GM12878 (cell line): ENCODE results near the gene CCNT2. TPM values are rescaled to one million over a fixed set of nuclear protein-coding genes. Genes with fewer than 3 reads are reported as not detected.

ENCODE experiments used
- ATAC-seq: fragments of 200-7000 bp; cut with Tn5 transposase; 3 replicates; pipeline ENCODE4 v1.9.1; 2020; ENCODE audit warnings: mild to moderate bottlenecking, moderate library complexity
- BruUV-seq: library from RNA; stranded (reverse); fragments of 400-500 nt; replicated peaks from 2 replicates; lab custom pipeline; 2021; lab: Mats Ljungman, UMichigan
- CTCF ChIA-PET: fragments of 300-600 bp; sonication (Branson Sonifier 250); formaldehyde crosslinking; extraction: SDS; loops from one replicate; lab custom pipeline; 2021; ENCODE audit warnings: inconsistent platforms; lab: Yijun Ruan, JAX
- POLR2A ChIA-PET: fragments of 350-600 bp; formaldehyde crosslinking; extraction: SDS; loops from one replicate; lab custom pipeline; 2021; ENCODE audit warnings: inconsistent platforms; lab: Charles Lee
- RAD21 ChIA-PET: fragments of 300-600 bp; sonication (Branson Sonifier 250); formaldehyde crosslinking; loops from one replicate; lab custom pipeline; 2023; ENCODE audit warnings: antibody characterized with exemption; ENCODE audit not compliant: unreplicated experiment; lab: Charles Lee
- SMC1A ChIA-PET: fragments of 300-600 bp; sonication (Branson Sonifier 250); formaldehyde crosslinking; loops from one replicate; lab custom pipeline; 2023; ENCODE audit not compliant: unreplicated experiment, uncharacterized antibody; lab: Charles Lee
- DNase-seq: peaks from one replicate; pipeline ENCODE4 v3.0.0-alpha.2; 2011; ENCODE audit warnings: low read depth, low spot score
- FAIRE-seq: peaks from 3 replicates; lab custom pipeline; 2011; peaks lifted over from hg19 to GRCh38; lab: Jason Lieb, UNC
- H2AFZ ChIP-seq: 2 replicates; pipeline ENCODE4 v1.6.0; 2011; ENCODE audit warnings: low read depth, low read length, control low read depth; ENCODE audit not compliant: control insufficient read depth
- H3K27ac ChIP-seq: 2 replicates; pipeline ENCODE4 v1.5.1; 2011; ENCODE audit warnings: control low read depth; ENCODE audit not compliant: control insufficient read depth, insufficient read depth
- H3K27me3 ChIP-seq, 2 experiments: replicated peaks in 1 of 2; 2 replicates each; pipeline versions ENCODE4 v1.6.0 to v1.6.1; 2011; ENCODE audit warnings: low read length in 1 of 2; ENCODE audit not compliant: control insufficient read depth in 2 of 2, insufficient read depth in 2 of 2
- H3K36me3 ChIP-seq, 2 experiments: 2 replicates each; pipeline ENCODE4 v1.5.1; 2011; ENCODE audit warnings: low read length in 1 of 2; ENCODE audit not compliant: control insufficient read depth in 2 of 2, insufficient read depth in 2 of 2
- H3K4me1 ChIP-seq: 2 replicates; pipeline ENCODE4 v1.6.1; 2011; ENCODE audit warnings: mild to moderate bottlenecking, low read length, moderate library complexity, mixed read lengths; ENCODE audit not compliant: control insufficient read depth, insufficient read depth
- H3K4me2 ChIP-seq: 2 replicates; pipeline ENCODE4 v1.6.0; 2011; ENCODE audit warnings: control low read depth; ENCODE audit not compliant: control insufficient read depth, insufficient read depth
- H3K4me3 ChIP-seq: fragments of 200-600 bp; sonication (generic); 2 replicates; pipeline ENCODE4 v1.5.1; 2016
- H3K79me2 ChIP-seq: 2 replicates; pipeline ENCODE4 v1.6.0; 2011; ENCODE audit warnings: low read length; ENCODE audit not compliant: control insufficient read depth, insufficient read depth
- H3K9ac ChIP-seq: 2 replicates; pipeline ENCODE4 v1.8.0; 2011; ENCODE audit warnings: low read length, control low read depth, mixed read lengths; ENCODE audit not compliant: control insufficient read depth, insufficient read depth
- H3K9me3 ChIP-seq: replicated peaks from 3 replicates; pipeline ENCODE4 v1.5.1; 2011; ENCODE audit warnings: mild to moderate bottlenecking, low read length; ENCODE audit not compliant: control insufficient read depth, insufficient read depth
- H4K20me1 ChIP-seq: 2 replicates; pipeline ENCODE4 v1.6.0; 2011; ENCODE audit not compliant: control insufficient read depth, insufficient read depth
- CREM ChIP-seq: IDR thresholded peaks from 2 replicates; pipeline ENCODE4 v1.6.1; 2014; ENCODE audit warnings: antibody characterized with exemption, low read depth
- CTCF ChIP-seq, 3 experiments: IDR thresholded peaks in 2 of 3; conservative IDR thresholded peaks in 1 of 3; 2 replicates each; pipeline ENCODE4 v1.5.1; 2011; ENCODE audit warnings: low read depth in 3 of 3, low read length in 3 of 3, mild to moderate bottlenecking in 3 of 3, control low read depth in 2 of 3, moderate library complexity in 2 of 3, inconsistent platforms in 1 of 3, mixed read lengths in 1 of 3; ENCODE audit not compliant: control insufficient read depth in 2 of 3, insufficient read depth in 1 of 3; ENCODE audit errors: extremely low read depth in 1 of 3
- FOXM1 ChIP-seq: IDR thresholded peaks from 2 replicates; pipeline ENCODE4 v1.6.1; 2012; ENCODE audit warnings: low read depth, mild to moderate bottlenecking, inconsistent platforms, low read length, moderate library complexity
- KDM1A ChIP-seq: fragments of 200-600 bp; sonication (generic); IDR thresholded peaks from 2 replicates; pipeline ENCODE4 v1.6.1; 2016; ENCODE audit warnings: borderline replicate concordance
- MEF2B ChIP-seq: fragments of 450-650 bp; IDR thresholded peaks from 2 replicates; pipeline ENCODE4 v1.6.1; 2018; ENCODE audit warnings: mild to moderate bottlenecking, moderate library complexity; ENCODE audit not compliant: partially characterized antibody, poor library complexity, severe bottlenecking
- NR2C1 ChIP-seq: fragments of 450-650 bp; IDR thresholded peaks from 2 replicates; pipeline ENCODE4 v1.6.1; 2017; ENCODE audit warnings: antibody characterized with exemption, mild to moderate bottlenecking, moderate library complexity
- PML ChIP-seq: IDR thresholded peaks from 2 replicates; pipeline ENCODE4 v1.6.1; 2012; ENCODE audit warnings: low read length, inconsistent platforms
- POLR2AphosphoS2 ChIP-seq: IDR thresholded peaks from 2 replicates; pipeline ENCODE4 v1.6.1; 2011; ENCODE audit warnings: low read depth, mild to moderate bottlenecking, low read length, improper control_type of control experiment, moderate library complexity
- ZBTB40 ChIP-seq: fragments of 450-650 bp; IDR thresholded peaks from 2 replicates; pipeline ENCODE4 v1.6.1; 2016; ENCODE audit warnings: mild to moderate bottlenecking, moderate library complexity, borderline replicate concordance
- ZNF207 ChIP-seq: fragments of 450-650 bp; IDR thresholded peaks from 2 replicates; pipeline ENCODE4 v1.6.1; 2014; ENCODE audit warnings: antibody characterized with exemption, mild to moderate bottlenecking, borderline replicate concordance
- ZNF24 ChIP-seq: fragments of 450-650 bp; IDR thresholded peaks from 2 replicates; pipeline ENCODE4 v1.6.1; 2017; ENCODE audit warnings: antibody characterized with exemption, mild to moderate bottlenecking
- whole genome bisulfite sequencing: methylation state at CpG from one replicate; pipeline ENCODE4 v1.1.6; 2016; ENCODE audit warnings: low lambda C conversion rate; ENCODE audit not compliant: insufficient replicate concordance, insufficient coverage; ENCODE audit errors: missing lambda C conversion rate; 5-methylcytosine and 5-hydroxymethylcytosine counted together
- in situ Hi-C: fragments of 300-500 bp; cut with MboI; formaldehyde crosslinking; loops from 9 replicates; pipeline ENCODE4 v1.14.3; 2018; ENCODE audit warnings: mixed read lengths
- intact Hi-C: fragments of 100-400 bp; cut with micrococcal nuclease; formaldehyde crosslinking; loops from one replicate; pipeline ENCODE4 v1.14.2; 2022; ENCODE audit not compliant: unreplicated experiment
- polyA plus RNA-seq, 11 experiments: library from polyadenylated mRNA; depleted of rRNA in 4 of 11; unstranded in 6 of 11; stranded (reverse) in 5 of 11; fragments of >200 nt; fragmentation: Nextera tagmentation in 4 of 11; fragmentation: Illumina TruSeq in 1 of 11; extraction: Ambion mirVana in 4 of 11; extraction: Trizol in 1 of 11; gene quantifications; 1 replicate in 1 of 11; 2 replicates in 10 of 11; pipeline versions ENCODE4 v1.2.1 to v1.2.3, GENCODE V29; 2011 to 2016; ENCODE audit warnings: inconsistent platforms in 2 of 11, missing spikeins in 2 of 11, low read depth in 1 of 11
- total RNA-seq, 4 experiments: library from RNA; depleted of rRNA in 3 of 4; stranded (reverse); fragments of >200 nt in 3 of 4; fragmentation: Illumina TruSeq in 1 of 4; extraction: Trizol in 1 of 4; gene quantifications; 2 replicates each; pipeline versions ENCODE4 v1.2.1 to v1.2.3, GENCODE V29; 2013 to 2021

The CCNT2 gene
- total and polyA plus RNA-seq, 10 of the 15 experiments (the other 5 are each of a cell fraction or from before 2014, with no cell fraction given) = 6.0 to 25.6 (median 20.0) TPM

- DNase-seq (no peak), ATAC-seq (no peak), FAIRE-seq (no peak)
- Histone ChIP-seq H3K9ac (no peak overlapping the region), H3K9me3 (no peaks in the 10 kb centered on the region), H3K79me2 (no peaks in the 10 kb centered on the region), H4K20me1 (no peaks in the 10 kb centered on the region), H3K4me3 (no peak overlapping the region), H3K27ac (no peak overlapping the region), H2AFZ (no peak overlapping the region), H3K4me2 (no peak overlapping the region), H3K27me3 (no peaks in the 10 kb centered on the region), H3K4me1 (no peaks in the 10 kb centered on the region), H3K36me3 (no peaks in the 10 kb centered on the region)
- ChIA-PET CTCF (no interaction called here), SMC1A (interaction anchor here (1.1 kb wide), 1 partner anchor 18 kb away, joined by 3 read pairs; no protein-coding TSS in a partner anchor), POLR2A (no interaction called here), RAD21 (no interaction called here)
- in situ Hi-C loops (no loop called here), intact Hi-C loops (no loop called here)
- 59% methylated on average over 8 of the region's 8 CpGs for WGBS
- BruUV-seq = no TSS peak
- no peak for TF ChIP-seq ZNF24
- no peak for TF ChIP-seq MEF2B
- no peak for TF ChIP-seq FOXM1
- TF ChIP-seq ZNF207 = no peak
Measured at GRCh38 chr2:134869946-134870736, 48.5 kb upstream of the CCNT2 start.

- FAIRE-seq (no peak), DNase-seq (no peak), ATAC-seq (no peak)
- 34% methylated on average over 2 of the region's 2 CpGs for WGBS
- Histone ChIP-seq H3K4me3 (no peak overlapping the region), H3K9me3 (no peaks in the 10 kb centered on the region), H3K27ac (no peak overlapping the region), H3K9ac (no peak overlapping the region), H3K4me1 (no peaks in the 10 kb centered on the region), H3K36me3 (no peaks in the 10 kb centered on the region), H3K27me3 (no peaks in the 10 kb centered on the region), H4K20me1 (no peaks in the 10 kb centered on the region), H3K79me2 (no peaks in the 10 kb centered on the region), H2AFZ (no peak overlapping the region), H3K4me2 (no peak overlapping the region)
- RAD21 ChIA-PET = no interaction called here
- CTCF ChIA-PET = no interaction called here
- in situ Hi-C loops = no loop called here
- POLR2A ChIA-PET = no interaction called here
- intact Hi-C loops = no loop called here
- SMC1A ChIA-PET = no interaction called here
- BruUV-seq = no TSS peak
- TF ChIP-seq KDM1A (no peak), CREM (no peak), ZBTB40 (no peak), PML (no peak), POLR2AphosphoS2 (no peak), CTCF (IDR thresholded peaks at IDR 0.05 in 2 of 3, conservative IDR thresholded peaks at IDR 0.05 in 1 of 3; ENCODE audit: control insufficient read depth in 2 of 3, extremely low read depth in 1 of 3, insufficient read depth in 1 of 3, low read depth in 3 of 3, low read length in 3 of 3) (no peak), NR2C1 (no peak)
Measured at GRCh38 chr2:134873152-134873551, 45.5 kb upstream of the CCNT2 start.
